Prostate gland (tissue), 2 donors: ENCODE measurements around the gene DGKZ.

Source experiments
- CTCF ChIP-seq, 4 experiments: fragments of 200-600 bp in 2 of 4; fragments of 450-650 bp in 2 of 4; sonication (generic) in 2 of 4; IDR thresholded peaks; 1 replicate in 3 of 4; 2 replicates in 1 of 4; pipeline ENCODE4 v1.5.1; 2016 to 2019; ENCODE audit warnings: antibody characterized with exemption in 4 of 4, mild to moderate bottlenecking in 2 of 4, moderate library complexity in 2 of 4
- POLR2A ChIP-seq: fragments of 450-650 bp; IDR thresholded peaks from one replicate; pipeline ENCODE4 v1.6.1; 2016; ENCODE audit warnings: antibody characterized with exemption, mild to moderate bottlenecking
- POLR2AphosphoS5 ChIP-seq: sonication (generic); formaldehyde crosslinking; IDR thresholded peaks from one replicate; pipeline ENCODE4 v1.6.1; 2017; ENCODE audit warnings: antibody characterized with exemption

- no peak for TF ChIP-seq POLR2A
- TF ChIP-seq CTCF (IDR thresholded peaks at IDR 0.05) = no peak
- TF ChIP-seq POLR2AphosphoS5 = no peak
These were observed 31.3 kb upstream of the DGKZ start for GRCh38 chr11:46315783-46316563.
